GM23248 (cell line): Measurements from ENCODE around the gene LCA5L.

Source experiments
- EZH2 ChIP-seq: fragments of 200-600 bp; sonication (generic); IDR thresholded peaks from 2 replicates; pipeline ENCODE4 v1.6.1; 2018; ENCODE audit warnings: antibody characterized with exemption, mild to moderate bottlenecking; ENCODE audit not compliant: insufficient read depth, poor library complexity, severe bottlenecking
- EZH2phosphoT487 ChIP-seq: fragments of 200-600 bp; sonication (generic); IDR thresholded peaks from 2 replicates; pipeline ENCODE4 v1.6.1; 2018; ENCODE audit warnings: antibody characterized with exemption, moderate library complexity, mild to moderate bottlenecking, low read depth; ENCODE audit not compliant: insufficient read depth

DNA sequence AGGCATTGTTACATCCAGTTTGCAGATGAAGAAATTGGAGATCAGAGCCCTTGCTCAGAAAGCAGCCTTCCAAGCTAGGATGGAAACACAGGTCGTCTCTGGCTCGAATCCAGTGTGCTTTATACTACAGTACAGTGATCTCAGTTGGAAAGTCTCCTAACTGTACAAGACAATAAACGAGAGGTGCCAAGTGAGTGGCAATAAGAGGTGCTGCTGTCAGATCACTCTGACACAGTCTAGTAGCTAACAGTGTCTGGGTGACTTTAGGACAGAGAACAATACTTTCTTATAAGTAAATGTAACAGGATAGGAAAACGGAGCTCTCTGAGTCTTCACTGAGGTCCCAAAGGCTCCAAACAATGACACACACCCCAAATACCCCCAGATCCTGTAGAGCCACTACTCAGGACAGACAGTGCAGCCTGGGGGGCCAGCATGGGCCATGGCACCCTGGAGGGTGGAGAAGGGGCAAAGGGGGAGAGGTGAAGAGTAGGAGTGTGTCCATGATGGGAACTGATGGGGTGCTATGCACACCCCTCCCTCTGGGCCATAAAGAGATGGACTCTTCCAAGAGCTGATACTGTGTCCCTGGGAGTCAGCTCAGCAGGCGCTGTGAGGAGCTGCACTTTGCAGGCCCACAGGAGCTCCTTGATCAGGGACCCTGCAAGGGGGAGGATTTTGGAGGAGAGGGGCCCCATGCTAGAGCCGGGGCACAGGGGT, 9.5 kb upstream of the LCA5L start:
- TF ChIP-seq EZH2phosphoT487 (no peak), EZH2 (no peak)
